Right atrium auricular region (tissue), 2 donors: ENCODE results near the gene NAA11. TPM values are rescaled to one million over a fixed set of nuclear protein-coding genes. Genes with fewer than 3 reads are reported as not detected.

Experiments
- DNase-seq: peaks from one replicate; pipeline ENCODE4 v3.0.0-alpha.2; 2019; ENCODE audit warnings: low spot score
- H3K27ac ChIP-seq, 2 donors: fragments of 200-600 bp; sonication (generic); 1 replicate in 1 of 2; 2 replicates in 1 of 2; pipeline ENCODE4 v1.5.1; 2016 to 2019
- H3K27me3 ChIP-seq, 2 donors: fragments of 200-600 bp; sonication (generic); one replicate each; pipeline versions ENCODE4 v1.5.1 to v1.6.0; 2017 to 2019
- H3K36me3 ChIP-seq: fragments of 200-600 bp; sonication (generic); one replicate; pipeline ENCODE4 v1.5.1; 2016
- H3K4me1 ChIP-seq, 2 donors: fragments of 200-600 bp; sonication (generic); one replicate each; pipeline versions ENCODE4 v1.5.1 to v1.6.0; 2017 to 2019
- H3K4me3 ChIP-seq, 2 donors: fragments of 200-600 bp; sonication (generic); 1 replicate in 1 of 2; 2 replicates in 1 of 2; pipeline ENCODE4 v1.5.1; 2017 to 2019; ENCODE audit warnings: mild to moderate bottlenecking in 1 of 2, moderate library complexity in 1 of 2
- H3K9me3 ChIP-seq, 2 donors: fragments of 200-600 bp; sonication (generic); one replicate each; pipeline ENCODE4 v1.5.1; 2019
- CTCF ChIP-seq, 2 donors: fragments of 200-600 bp; sonication (generic); IDR thresholded peaks; one replicate each; pipeline ENCODE4 v1.5.1; 2019; ENCODE audit warnings: antibody characterized with exemption in 2 of 2
- total RNA-seq, 2 donors: library from RNA; depleted of rRNA; stranded (reverse); fragments of >200 nt; gene quantifications; one replicate each; pipeline ENCODE4 v1.1.0, GENCODE V29; 2016

The NAA11 gene
- total RNA-seq, 2 donors from 2014 or later = not detected

- no peak for TF ChIP-seq CTCF (IDR thresholded peaks at IDR 0.05)
- no peak overlapping the region for H3K4me3 ChIP-seq
- no peak for DNase-seq
- no peaks in the 10 kb centered on the region for H3K9me3 ChIP-seq
- no peaks in the 10 kb centered on the region for H3K27me3 ChIP-seq
- H3K4me1 ChIP-seq = no peaks in the 10 kb centered on the region
- no peaks in the 10 kb centered on the region for H3K36me3 ChIP-seq
- H3K27ac ChIP-seq = no peak overlapping the region
Measured at GRCh38 chr4:79360006-79360405, 34.1 kb upstream of the NAA11 start.

- Histone ChIP-seq H3K27me3 (no peaks in the 10 kb centered on the region), H3K4me1 (no peaks in the 10 kb centered on the region), H3K4me3 (no peak overlapping the region), H3K36me3 (no peaks in the 10 kb centered on the region), H3K27ac (no peak overlapping the region), H3K9me3 (no peaks in the 10 kb centered on the region)
- DNase-seq = no peak
- TF ChIP-seq CTCF (IDR thresholded peaks at IDR 0.05) = no peak
Measured at GRCh38 chr4:79358438-79358837, 32.6 kb upstream of the NAA11 start.

DNA sequence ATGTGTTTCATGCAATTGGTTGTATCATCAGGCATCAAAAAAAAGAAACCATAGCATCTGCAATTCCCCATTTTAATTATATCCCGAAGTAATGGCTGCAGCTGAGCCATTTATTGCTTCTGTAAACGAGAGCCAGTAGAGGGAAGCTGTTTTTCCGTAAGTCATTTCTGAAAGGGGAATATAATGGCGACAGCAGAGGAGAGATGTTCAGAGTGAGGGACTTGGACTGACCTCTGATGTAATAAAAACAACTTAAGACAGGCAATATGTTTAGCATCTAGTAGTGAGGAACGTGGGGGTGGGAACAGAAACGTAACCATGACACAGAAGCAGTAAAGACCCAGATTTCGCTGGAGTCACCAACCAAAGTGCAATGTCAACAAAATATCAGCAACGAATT, 31.5 kb upstream of the NAA11 start:
- Histone ChIP-seq H3K4me1 (no peaks in the 10 kb centered on the region), H3K36me3 (no peaks in the 10 kb centered on the region), H3K9me3 (no peaks in the 10 kb centered on the region), H3K4me3 (no peak overlapping the region), H3K27ac (no peak overlapping the region), H3K27me3 (no peaks in the 10 kb centered on the region)
- no peak for TF ChIP-seq CTCF (IDR thresholded peaks at IDR 0.05)
- no peak for DNase-seq

- Histone ChIP-seq H3K9me3 (no peaks in the 10 kb centered on the region), H3K27ac (no peak overlapping the region), H3K27me3 (no peaks in the 10 kb centered on the region), H3K36me3 (no peaks in the 10 kb centered on the region), H3K4me3 (no peak overlapping the region), H3K4me1 (no peaks in the 10 kb centered on the region)
- no peak for TF ChIP-seq CTCF (IDR thresholded peaks at IDR 0.05)
- no peak for DNase-seq
Measured at GRCh38 chr4:79353075-79353474, 27.2 kb upstream of the NAA11 start.

DNA sequence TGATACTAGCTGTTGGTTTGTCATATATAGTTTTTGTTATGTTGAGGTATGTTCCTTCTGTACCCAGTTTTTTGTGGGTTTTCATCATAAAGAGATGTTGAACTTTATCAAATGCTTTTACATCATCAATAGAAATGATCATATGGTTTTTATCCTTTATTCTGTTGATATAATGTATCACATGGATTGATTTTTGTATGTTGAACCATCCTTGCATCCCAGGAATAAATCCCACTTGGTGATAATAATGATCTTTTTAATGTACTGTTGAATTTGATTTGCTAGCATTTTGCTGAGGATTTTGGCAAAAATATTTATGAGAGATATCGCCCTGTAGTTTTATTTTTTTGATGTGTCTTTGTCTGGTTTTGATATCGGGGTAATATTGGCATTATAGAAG, 22.5 kb upstream of the NAA11 start:
- TF ChIP-seq CTCF (IDR thresholded peaks at IDR 0.05) = no peak
- Histone ChIP-seq H3K4me1 (no peaks in the 10 kb centered on the region), H3K27ac (no peak overlapping the region), H3K9me3 (peaks cover 0 to 10% of the 10 kb centered on the region in 2 donors), H3K4me3 (no peak overlapping the region), H3K36me3 (no peaks in the 10 kb centered on the region), H3K27me3 (no peaks in the 10 kb centered on the region)
- DNase-seq = no peak

GRCh38 chr4:79341893-79342653, 16.2 kb upstream of the NAA11 start:
- TF ChIP-seq CTCF (IDR thresholded peaks at IDR 0.05) = no peak
- Histone ChIP-seq H3K9me3 (peaks cover 0 to 36% of the 10 kb centered on the region in 2 donors), H3K36me3 (no peaks in the 10 kb centered on the region), H3K4me3 (no peak overlapping the region), H3K4me1 (no peaks in the 10 kb centered on the region), H3K27me3 (no peaks in the 10 kb centered on the region), H3K27ac (no peak overlapping the region)
- no peak for DNase-seq
